ENCODE results near the gene LMNB1.
A peak's percentile ranks its signal among the peaks of the same experiment; 100 is the strongest.

Gene LMNB1

GRCh38 chr5:126769703-126770102, 7.2 kb upstream of the LMNB1 start:
- TF ChIP-seq TEAD4 (IDR thresholded peaks at IDR 0.05) (no peak), CEBPB (IDR thresholded peaks at IDR 0.05) (no peak), CREB1 (IDR thresholded peaks at IDR 0.05; ENCODE audit: low read depth) (no peak), EP300 (IDR thresholded peaks at IDR 0.05; ENCODE audit: borderline replicate concordance) (no peak)
- TF ChIP-seq, protein P1, sequence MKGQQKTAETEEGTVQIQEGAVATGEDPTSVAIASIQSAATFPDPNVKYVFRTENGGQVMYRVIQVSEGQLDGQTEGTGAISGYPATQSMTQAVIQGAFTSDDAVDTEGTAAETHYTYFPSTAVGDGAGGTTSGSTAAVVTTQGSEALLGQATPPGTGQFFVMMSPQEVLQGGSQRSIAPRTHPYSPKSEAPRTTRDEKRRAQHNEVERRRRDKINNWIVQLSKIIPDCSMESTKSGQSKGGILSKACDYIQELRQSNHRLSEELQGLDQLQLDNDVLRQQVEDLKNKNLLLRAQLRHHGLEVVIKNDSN (IDR thresholded peaks at IDR 0.05) = no peak

DNA sequence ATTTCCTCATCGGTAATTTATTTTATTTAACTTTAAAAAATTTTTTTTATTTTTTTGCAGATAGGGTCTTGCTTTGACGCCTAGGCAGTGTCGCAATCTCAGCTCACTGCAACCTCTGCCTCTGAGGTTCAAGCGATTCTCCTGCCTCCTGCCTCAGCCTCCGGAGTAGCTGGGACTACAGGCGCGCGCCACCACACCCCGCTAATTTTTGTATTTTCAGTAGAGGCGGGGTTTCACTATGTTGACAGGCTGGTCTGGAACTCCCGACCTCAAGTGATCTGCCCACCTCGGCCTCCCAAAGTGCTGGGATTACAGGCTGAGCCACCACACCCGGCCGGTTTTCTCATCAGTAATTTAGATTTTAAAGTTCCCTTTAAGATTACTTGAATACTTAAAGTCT, 2.3 kb upstream of the LMNB1 start:
- 0 out of 2 replicates have a peak, but pooled peaks have one; percentile 19 for TF ChIP-seq CEBPB (IDR thresholded peaks at IDR 0.05)

- TF ChIP-seq FOXM1 (IDR thresholded peaks at IDR 0.05; ENCODE audit: borderline replicate concordance, low read depth) (no peak; the same call in 1 of the 2 replicates), RAD21 (IDR thresholded peaks at IDR 0.05; ENCODE audit: low read depth) (no peak), YY1 (IDR thresholded peaks at IDR 0.05; ENCODE audit: low read depth) (0 out of 2 replicates have a peak, but pooled peaks have one; percentile 5), MAX (IDR thresholded peaks at IDR 0.05) (peak; percentile 71)
- TF ChIP-seq, protein P2, sequence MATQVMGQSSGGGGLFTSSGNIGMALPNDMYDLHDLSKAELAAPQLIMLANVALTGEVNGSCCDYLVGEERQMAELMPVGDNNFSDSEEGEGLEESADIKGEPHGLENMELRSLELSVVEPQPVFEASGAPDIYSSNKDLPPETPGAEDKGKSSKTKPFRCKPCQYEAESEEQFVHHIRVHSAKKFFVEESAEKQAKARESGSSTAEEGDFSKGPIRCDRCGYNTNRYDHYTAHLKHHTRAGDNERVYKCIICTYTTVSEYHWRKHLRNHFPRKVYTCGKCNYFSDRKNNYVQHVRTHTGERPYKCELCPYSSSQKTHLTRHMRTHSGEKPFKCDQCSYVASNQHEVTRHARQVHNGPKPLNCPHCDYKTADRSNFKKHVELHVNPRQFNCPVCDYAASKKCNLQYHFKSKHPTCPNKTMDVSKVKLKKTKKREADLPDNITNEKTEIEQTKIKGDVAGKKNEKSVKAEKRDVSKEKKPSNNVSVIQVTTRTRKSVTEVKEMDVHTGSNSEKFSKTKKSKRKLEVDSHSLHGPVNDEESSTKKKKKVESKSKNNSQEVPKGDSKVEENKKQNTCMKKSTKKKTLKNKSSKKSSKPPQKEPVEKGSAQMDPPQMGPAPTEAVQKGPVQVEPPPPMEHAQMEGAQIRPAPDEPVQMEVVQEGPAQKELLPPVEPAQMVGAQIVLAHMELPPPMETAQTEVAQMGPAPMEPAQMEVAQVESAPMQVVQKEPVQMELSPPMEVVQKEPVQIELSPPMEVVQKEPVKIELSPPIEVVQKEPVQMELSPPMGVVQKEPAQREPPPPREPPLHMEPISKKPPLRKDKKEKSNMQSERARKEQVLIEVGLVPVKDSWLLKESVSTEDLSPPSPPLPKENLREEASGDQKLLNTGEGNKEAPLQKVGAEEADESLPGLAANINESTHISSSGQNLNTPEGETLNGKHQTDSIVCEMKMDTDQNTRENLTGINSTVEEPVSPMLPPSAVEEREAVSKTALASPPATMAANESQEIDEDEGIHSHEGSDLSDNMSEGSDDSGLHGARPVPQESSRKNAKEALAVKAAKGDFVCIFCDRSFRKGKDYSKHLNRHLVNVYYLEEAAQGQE (IDR thresholded peaks at IDR 0.05; ENCODE audit: low read depth) = 0 out of 2 replicates have a peak, but pooled peaks have one; percentile 6
Measured at GRCh38 chr5:126777257-126777974, 480 bp downstream of the LMNB1 start.

DNA sequence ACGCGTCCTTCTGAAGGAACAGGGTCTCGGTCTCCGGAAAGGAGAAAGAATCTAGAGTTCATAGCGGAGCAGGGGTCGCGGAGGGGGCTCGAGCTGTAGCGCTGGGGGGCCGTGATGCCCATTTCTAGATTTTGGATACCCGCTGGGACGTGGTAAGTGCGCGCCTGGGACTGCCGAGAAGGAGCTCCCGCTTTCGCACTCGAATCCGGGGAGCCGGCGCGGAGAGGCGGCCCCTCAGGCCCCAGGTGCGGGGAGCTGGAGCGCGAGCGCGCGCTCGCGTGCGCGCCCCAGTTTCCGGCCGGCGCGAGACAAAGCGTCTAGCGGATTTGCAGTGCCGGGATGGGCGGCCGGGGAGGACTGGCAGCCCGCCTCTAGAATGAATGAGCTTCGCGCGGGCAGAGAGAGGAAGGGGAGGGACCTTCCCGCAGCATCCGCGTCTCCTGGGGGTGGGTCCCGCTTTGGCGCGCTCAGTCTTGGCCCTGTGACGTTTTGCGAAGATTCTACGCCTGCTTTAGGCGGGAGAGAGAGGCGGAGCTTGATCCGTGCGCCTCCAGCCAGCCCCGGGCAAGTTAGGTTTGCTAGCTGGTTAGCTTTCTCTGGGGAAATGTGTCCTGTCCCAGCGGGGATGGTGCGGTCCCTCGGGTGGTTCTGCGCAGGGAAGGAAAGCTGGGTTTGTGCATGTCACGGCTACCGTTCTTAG, 1.2 kb downstream of the LMNB1 start:
- TF ChIP-seq ZBTB7A (IDR thresholded peaks at IDR 0.05; ENCODE audit: low read depth) (peak; percentile 36; the same call in 1 of the 2 replicates), CREB1 (IDR thresholded peaks at IDR 0.05; ENCODE audit: low read depth) (peak; percentile 60), EGR1 (IDR thresholded peaks at IDR 0.05) (no peak), TEAD4 (IDR thresholded peaks at IDR 0.05) (peak; percentile 3; the same call in 1 of the 2 replicates), TAF1 (IDR thresholded peaks at IDR 0.05; ENCODE audit: low read depth) (peak; percentile 73), EP300 (IDR thresholded peaks at IDR 0.05; ENCODE audit: borderline replicate concordance) (no peak), TCF12 (IDR thresholded peaks at IDR 0.05; ENCODE audit: low read depth) (peak; percentile 28; the same call in 1 of the 2 replicates), NFIC (IDR thresholded peaks at IDR 0.05) (no peak)
- TF ChIP-seq, protein P2 (IDR thresholded peaks at IDR 0.05; ENCODE audit: low read depth) = no peak

- TF ChIP-seq RAD21 (IDR thresholded peaks at IDR 0.05; ENCODE audit: low read depth) (no peak), FOXM1 (IDR thresholded peaks at IDR 0.05; ENCODE audit: borderline replicate concordance, low read depth) (no peak), EP300 (IDR thresholded peaks at IDR 0.05; ENCODE audit: borderline replicate concordance) (no peak), EGR1 (IDR thresholded peaks at IDR 0.05) (no peak), TEAD4 (IDR thresholded peaks at IDR 0.05) (no peak), ZBTB7A (IDR thresholded peaks at IDR 0.05; ENCODE audit: low read depth) (no peak), TAF1 (IDR thresholded peaks at IDR 0.05; ENCODE audit: low read depth) (no peak), TCF12 (IDR thresholded peaks at IDR 0.05; ENCODE audit: low read depth) (no peak), CEBPB (IDR thresholded peaks at IDR 0.05) (no peak), NFIC (IDR thresholded peaks at IDR 0.05) (no peak), YY1 (IDR thresholded peaks at IDR 0.05; ENCODE audit: low read depth) (no peak)
- TF ChIP-seq, protein P2 (IDR thresholded peaks at IDR 0.05; ENCODE audit: low read depth) = no peak
Measured at GRCh38 chr5:126778675-126779403, 1.9 kb downstream of the LMNB1 start.
